HG03135 (cell line): Measurements from ENCODE around the gene COL5A2.

ENCODE experiments used
- ATAC-seq: cut with Tn5 transposase; IDR thresholded peaks from one replicate; pipeline ENCODE4 v1.9.1; 2021; ENCODE audit warnings: mild to moderate bottlenecking, moderate library complexity; ENCODE audit not compliant: unreplicated experiment

Gene COL5A2

DNA sequence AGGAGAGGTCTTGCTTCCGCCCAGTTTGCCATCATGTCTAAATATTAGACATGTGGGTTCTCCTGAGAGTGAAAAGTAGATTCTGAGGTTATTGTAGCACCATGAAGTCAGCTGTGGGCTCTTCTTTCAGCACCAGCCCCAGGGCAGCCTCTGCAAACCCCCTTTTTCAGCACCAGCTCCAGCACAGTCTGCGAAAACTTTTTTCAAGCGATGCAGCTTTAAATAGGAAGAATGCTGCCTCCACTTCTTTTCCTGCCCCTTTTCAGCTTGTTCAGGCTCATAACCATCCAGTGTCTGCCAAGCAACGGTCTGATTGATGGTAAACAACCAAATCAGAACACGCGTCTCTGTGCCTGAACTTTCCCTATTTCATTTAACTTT is at the start of gene COL5A2:
TSS of gene COL5A2 (minus strand) at position 192 of the 381 bp plus-strand sequence. CDS start at position 35, 157 bp downstream.
- ATAC-seq, result no peak

DNA sequence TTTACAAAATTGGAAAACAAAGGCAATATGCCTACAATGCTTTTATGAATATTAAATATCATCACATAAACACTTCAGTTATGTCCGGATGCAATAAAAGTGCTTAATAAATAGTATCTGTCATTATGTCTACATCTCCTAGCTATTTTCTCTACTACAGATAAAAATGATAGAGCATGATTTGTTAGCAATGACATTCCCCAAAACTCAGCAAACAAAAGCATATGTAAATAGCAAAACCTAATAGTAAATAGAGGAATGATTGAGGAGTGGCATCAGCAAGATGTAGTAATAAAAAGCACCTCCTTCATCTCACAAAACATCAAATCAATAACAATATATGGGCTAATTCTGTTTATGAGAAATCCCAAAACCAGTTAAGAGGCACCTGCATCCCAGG is 46.5 kb upstream of the COL5A2 start:
- ATAC-seq, result no peak

- no peak for ATAC-seq
Measured at GRCh38 chr2:189225032-189225431, 45.5 kb upstream of the COL5A2 start.

DNA sequence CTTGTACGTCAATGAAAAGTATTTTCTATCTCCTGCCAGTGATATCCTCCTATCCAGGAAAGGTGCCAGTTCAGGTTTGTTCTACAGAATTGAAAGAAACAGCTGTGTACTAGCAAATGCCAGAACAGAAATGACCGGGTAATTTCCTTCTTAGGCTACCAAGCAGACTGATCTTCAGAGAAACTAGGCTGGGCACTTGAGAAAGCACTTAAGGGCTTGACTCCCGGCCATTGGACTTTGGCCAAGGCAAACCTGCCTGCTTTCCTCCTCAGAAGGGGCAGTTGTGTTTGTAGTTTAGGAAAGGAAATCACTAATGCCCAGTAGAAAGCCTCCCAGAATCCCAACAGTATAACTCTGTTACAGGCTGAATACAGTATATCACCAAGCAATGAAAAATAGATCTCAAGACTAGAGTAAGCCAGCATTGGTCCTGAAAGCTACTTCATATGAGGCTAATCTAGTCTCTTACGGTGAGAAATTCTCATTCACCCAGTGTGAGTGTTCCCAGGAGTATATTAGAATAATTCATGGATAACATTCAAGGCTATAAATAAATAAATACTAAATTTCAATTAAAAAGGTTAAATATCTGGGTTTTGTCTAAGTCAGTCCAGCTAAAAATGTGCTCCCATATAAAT is 43.0 kb upstream of the COL5A2 start:
- ATAC-seq, result no peak

DNA sequence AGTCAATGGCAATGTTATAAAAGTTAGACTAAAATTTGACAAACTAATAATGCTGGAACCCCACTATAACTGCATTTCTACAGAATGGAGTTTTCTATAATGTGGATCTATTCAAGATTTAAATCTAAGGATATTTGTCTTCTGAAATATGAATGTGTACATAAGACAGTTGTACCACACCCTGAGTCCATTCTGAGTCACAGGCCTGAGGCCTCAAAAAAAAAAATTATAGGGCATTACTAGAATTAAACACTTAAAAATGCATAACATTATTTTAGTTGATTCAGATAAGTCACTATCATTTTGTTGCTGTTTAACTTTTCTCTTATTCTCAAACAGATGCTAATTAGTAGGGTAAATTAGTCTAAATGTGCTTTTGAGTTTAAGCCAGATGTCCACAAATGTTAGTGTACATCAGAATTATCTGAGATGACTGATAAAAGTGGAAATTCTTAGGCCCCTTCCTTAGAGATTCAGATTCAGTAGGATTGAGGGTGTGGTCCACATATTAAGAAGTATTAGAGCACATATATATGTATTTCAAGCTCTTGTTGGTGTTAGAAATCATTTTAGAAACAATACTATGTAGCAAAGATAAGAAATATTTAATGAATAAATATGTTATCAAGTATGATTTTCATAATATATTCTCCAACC is 42.4 kb upstream of the COL5A2 start:
- ATAC-seq, result no peak

- ATAC-seq, result no peak
Measured at GRCh38 chr2:189218236-189218635, 38.7 kb upstream of the COL5A2 start.

DNA sequence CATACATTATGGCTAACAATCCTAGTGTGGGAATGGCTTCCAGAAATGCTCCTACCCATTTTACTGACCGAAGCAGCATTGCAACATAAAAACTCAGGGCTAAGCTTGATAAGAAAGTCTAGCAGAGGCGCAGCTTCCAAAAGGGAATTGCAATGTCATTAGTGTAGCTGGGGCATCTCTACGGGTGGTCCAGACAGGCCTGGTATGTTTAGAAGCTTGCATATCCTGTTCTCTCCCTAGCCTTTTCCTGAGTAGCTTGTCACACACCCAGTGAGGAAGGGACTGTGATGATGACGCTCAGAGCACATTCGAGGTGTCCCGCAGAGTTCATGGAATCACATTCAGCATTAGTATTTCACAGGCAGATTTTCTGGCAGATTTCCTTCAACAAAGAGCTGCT is 38.0 kb upstream of the COL5A2 start:
- no peak for ATAC-seq

DNA sequence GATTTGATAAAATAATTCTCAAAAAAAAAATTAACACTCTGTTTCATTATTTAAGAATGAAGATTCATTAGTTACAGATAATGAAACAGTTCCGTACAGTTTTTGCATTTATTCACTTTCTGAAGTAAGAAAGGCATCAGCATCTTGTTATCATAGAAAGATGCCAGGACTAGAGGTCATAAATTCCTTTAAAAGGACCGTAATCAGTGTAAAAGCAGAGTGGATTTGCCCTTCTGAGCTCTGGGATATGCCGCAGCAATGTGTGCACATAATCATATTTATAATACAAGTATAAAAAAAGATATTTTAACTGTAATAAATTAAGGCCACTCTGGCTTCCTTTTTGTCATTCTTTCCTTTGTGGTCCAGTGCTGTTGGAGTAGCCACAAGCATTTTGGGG is 37.5 kb upstream of the COL5A2 start:
- ATAC-seq, result no peak

GRCh38 chr2:189214484-189214883 is 34.9 kb upstream of the COL5A2 start:
- no peak for ATAC-seq

- ATAC-seq, result no peak
Measured at GRCh38 chr2:189213250-189213649, 33.7 kb upstream of the COL5A2 start.

GRCh38 chr2:189210250-189211087 is 30.9 kb upstream of the COL5A2 start:
- ATAC-seq, result no peak

DNA sequence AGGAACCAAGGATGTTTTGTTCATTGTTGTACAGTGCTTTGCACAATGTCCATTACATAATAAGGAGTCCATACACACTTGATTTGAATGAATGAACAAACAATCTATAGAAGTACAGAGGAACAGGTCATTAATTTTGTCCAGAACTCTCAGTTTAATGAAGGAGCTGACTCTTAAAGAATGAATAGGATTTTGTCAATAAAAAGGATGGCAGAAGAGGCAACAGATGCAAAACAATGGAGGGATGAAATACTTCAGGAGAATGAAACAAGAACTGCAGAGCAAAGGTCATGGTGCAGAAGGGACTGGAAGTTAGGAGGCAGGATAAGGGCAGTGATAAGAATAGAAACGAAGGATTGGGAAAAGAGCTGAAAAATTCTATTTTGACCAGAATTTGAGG is 28.7 kb upstream of the COL5A2 start:
- no peak for ATAC-seq

DNA sequence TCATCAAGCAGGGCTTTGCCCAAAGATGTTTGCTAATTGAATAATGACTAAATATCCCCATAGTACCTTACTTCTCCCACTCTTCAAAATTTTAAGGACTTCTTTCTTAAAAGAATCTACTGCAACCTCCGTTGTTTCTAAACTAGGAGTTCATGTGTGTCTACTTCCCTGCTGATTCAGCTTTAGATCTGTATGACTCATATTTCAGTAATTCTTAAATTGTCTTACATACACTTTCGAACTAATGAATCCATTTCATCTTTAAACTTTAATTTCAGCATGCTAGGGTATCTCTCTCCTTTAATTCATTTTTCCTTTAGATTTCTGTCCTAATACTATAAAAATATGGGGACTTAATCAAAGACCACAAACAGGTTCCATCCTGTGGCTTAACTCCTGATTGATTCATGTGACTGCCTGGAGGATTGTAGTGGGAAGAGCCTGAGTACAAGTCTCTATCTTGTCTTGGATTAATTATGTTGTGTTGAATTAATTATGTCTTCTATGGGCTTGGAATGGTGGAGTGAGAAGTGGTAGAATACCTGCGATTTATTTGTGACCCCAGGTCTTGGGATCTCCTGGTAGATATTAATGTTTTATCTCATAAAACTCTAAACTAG is 24.9 kb upstream of the COL5A2 start:
- ATAC-seq, result no peak

DNA sequence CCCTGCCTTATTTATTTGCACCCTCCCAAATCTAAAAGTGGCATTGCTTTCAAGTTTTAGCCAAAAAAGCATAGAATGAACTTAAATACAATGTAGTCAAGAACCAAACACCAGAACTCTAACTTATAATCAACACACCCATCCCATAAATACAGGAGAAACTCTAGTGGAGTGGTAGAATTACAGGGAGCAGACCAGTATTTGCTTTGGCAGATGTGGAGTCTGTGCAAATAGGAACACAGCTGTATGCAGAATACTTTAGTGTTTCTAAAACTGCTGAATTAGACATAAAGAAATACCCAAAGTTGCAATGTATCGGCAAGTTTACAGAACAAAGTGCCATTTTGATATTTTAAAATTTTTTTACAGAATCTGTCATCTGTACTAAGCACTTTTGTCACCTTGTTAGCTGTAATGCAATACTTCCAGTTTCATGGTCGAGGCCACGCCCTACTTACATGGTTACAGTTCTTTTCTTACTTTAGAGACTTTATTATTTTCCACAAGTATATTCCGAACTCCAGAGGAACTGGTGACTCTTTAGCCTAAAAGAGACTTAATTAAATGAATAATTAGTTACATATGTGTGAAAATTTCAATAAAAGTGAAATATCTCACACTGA is 23.7 kb upstream of the COL5A2 start:
- no peak for ATAC-seq

DNA sequence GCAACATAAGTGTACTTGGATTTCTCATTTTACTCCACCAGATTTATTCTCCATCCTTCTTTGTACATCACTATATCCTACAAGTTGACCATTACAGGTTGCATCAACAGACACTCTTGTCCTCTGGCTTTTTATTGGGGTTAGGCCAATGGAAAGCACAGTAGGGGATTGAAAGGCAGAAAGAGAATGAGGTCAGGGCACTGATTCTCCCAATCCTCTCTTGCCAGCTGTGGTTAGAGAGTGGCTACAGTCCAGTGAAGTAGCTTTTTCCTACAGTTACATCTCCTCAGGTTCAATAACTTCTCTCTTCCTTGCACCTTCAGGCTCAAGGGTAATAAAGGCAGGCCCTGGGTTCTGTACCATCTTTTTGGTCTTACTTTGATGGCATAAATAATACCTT is 20.2 kb upstream of the COL5A2 start:
- no peak for ATAC-seq

- ATAC-seq, result no peak
Measured at GRCh38 chr2:189192766-189193165, 13.2 kb upstream of the COL5A2 start.

DNA sequence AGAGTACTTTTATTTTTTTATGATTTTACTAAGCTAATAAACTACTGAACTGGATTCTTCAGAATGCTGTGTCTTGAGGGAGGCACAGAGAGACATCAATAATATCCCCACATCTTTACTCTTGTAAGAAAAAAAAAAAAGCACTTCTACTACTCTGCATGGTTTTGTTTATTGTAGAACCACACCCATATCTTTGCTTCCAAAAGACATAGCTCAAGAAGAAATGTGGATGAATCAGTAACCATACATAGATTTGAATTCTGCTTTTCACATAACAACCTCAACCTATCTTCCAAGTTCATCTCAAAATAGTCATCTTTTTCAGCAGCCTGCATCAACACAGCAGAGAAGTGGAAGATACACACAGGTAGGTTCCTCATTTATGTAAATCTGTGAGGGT is 12.2 kb upstream of the COL5A2 start:
- ATAC-seq, result no peak

DNA sequence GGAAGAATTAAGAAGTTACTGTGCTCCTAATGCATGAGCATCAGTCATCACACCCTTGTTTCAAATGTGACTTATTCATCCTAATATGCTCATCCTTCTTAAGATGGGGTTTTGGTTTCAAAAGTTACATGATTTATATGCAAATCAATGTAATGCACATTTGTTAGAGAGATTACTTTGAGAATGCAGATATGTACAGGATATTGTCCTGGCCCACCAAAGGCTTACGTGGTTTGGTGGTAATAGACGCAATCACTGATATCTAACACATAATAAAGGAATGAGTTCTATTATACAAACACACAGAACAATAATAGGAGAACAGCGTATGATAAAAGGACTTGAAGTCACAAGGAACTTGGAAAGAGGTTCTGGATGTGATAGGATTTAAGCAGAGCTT is 11.1 kb upstream of the COL5A2 start:
- ATAC-seq, result no peak

DNA sequence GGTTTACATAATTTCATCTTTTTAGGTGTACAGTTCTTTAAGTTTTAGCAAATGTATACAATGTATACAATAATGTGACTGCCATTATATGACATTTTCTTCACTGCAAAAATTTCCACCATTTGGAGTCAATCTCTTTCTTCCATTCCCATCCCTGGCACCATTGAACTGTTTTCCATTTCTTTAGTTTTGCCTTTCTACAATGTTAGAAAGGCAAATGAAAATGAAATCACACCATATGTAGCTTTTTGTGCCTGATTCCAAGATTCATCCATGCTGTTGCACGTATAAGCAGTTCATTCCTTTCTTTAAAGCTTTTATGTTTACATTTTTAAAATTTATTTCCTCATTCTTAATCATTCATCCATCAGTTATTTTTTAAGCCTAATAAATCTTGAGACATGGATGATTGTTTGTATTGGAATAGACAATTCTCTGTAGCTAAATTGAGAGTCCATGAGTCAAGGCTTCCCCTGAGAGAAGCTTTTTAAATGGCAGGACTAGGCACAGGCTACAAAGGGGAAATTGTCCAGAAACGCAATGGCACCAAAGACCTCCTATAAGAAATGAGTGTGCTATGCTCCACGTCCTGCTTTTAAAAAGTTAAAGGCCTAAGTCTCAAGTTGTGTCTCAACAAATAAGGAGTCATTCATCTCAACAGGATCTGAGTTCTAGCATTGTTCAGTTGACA is 8.7 kb upstream of the COL5A2 start:
- ATAC-seq, result no peak

DNA sequence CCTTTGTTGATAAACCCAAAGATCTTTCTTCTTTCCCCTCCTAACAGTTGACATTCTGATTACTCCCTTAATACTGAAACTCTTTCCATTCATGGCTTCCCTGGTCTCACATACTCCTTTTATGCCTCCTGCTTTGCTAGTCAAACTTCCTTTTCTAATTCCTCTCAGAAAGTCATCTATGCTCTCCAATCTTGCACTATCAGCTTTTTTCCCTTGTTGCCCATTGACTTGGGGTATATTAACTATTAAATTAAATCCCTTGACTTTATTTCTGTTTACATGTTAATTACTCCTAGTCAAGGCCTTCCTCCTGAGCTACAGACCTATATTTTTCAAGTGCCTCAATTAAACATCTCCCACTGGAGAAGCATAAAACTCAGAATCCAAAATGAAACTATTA is 3.6 kb upstream of the COL5A2 start:
- no peak for ATAC-seq

DNA sequence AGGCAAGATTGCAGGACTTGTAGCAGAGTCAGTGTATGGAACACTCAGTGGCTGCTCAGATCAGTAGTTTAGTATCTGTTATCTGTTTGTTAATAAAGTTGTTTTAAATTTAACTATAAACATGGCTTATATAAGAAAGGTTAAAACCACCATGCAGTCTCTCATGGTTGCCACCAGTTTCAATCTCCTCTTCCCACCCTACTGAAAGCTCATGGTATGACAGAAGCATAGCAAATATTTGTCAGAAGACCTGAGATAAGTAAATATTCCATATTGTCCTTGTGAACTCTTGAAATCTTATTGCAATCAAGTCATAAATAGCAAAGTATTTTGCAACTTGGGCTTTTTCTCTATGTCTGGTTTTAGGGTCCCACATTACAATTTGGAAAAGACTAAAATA is 2.1 kb upstream of the COL5A2 start:
- ATAC-seq, result no peak
